HUES6 (cell line): ENCODE results near the gene AIFM2.
"Not testable (repeated sequence)": the region's sequence is repeated elsewhere in the genome, so short reads cannot be mapped to it uniquely, and the experiment has no call there.

Experiments
- H3K27ac ChIP-seq: 2 replicates; pipeline ENCODE4 v1.7.0; 2013; ENCODE audit warnings: low read depth, mild to moderate bottlenecking, low read length, inconsistent platforms
- H3K27me3 ChIP-seq: 2 replicates; pipeline ENCODE4 v1.6.1; 2013; ENCODE audit warnings: low read length; ENCODE audit not compliant: control insufficient read depth, insufficient read depth
- H3K36me3 ChIP-seq: 2 replicates; pipeline ENCODE4 v1.6.1; 2013; ENCODE audit warnings: low read length; ENCODE audit not compliant: control insufficient read depth, insufficient read depth
- H3K4me1 ChIP-seq: 2 replicates; pipeline ENCODE4 v1.6.1; 2013; ENCODE audit warnings: low read length; ENCODE audit not compliant: control insufficient read depth, insufficient read depth
- H3K4me3 ChIP-seq: 2 replicates; pipeline ENCODE4 v1.5.1; 2013; ENCODE audit warnings: low read depth, low read length
- H3K9ac ChIP-seq: one replicate; pipeline ENCODE4 v1.6.1; 2013; ENCODE audit warnings: mild to moderate bottlenecking, low read length
- H3K9me3 ChIP-seq: 2 replicates; pipeline ENCODE4 v1.6.1; 2013; ENCODE audit warnings: low read depth, low read length; ENCODE audit not compliant: control insufficient read depth, insufficient read depth

AIFM2 gene

DNA sequence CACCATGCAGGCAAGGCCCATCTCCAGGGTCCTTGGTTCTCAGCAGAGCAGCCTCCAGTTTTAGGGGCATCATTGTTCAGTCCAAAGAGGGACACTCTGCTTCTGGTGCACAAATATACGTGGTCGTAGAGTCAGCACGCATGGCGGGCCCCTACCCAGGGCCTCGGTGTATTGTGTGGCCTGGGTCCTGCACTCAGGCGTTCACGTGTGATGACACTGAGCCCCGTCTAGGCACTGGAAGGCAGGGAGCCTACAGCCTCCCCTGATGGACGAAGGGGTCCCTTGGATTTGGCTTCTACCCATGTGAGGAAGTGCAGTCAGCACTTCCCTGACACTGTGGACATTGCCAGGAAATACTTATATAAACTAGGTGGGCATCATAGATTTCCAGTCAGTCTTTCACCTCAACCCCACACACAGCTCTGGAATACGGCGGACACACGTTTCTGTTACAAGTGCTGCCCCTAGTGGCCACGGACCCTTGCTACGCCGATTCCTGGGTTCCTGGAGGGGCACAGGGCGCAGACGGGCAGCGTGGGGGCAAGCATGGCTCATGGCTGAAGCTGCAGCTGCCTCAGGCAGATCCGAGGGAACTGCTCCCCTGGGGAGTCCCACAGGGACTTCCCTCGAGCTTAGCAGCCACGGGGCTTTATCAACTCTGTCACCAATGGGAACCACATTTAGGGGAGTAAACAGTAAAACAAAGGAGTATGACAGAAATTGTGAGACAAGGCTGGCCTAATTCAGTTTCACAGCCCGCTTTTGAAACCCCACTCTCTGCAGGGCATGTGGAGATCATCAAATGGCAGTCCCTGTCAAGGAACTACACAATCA, 25.4 kb downstream of the AIFM2 start:
- no peaks in the 10 kb centered on the region for H3K27me3 ChIP-seq
- H3K36me3 ChIP-seq: peaks cover 40% of the 10 kb centered on the region
- H3K4me3 ChIP-seq: no peak overlapping the region
- 0 out of 2 replicates have a peak, but pooled peaks cover 3% of the 10 kb centered on the region for H3K4me1 ChIP-seq
- no peaks in the 10 kb centered on the region for H3K9me3 ChIP-seq
- no peak overlapping the region for H3K27ac ChIP-seq
- H3K9ac ChIP-seq: no peak overlapping the region

- H3K4me3 ChIP-seq: no peak overlapping the region
- peaks cover 54% of the 10 kb centered on the region for H3K36me3 ChIP-seq
- H3K27ac ChIP-seq: no peak overlapping the region
- H3K27me3 ChIP-seq: no peaks in the 10 kb centered on the region
- no peaks in the 10 kb centered on the region for H3K9me3 ChIP-seq
- H3K4me1 ChIP-seq: no peaks in the 10 kb centered on the region
- H3K9ac ChIP-seq: no peak overlapping the region
Measured at GRCh38 chr10:70101668-70102067, 31.0 kb downstream of the AIFM2 start.

GRCh38 chr10:70101068-70101562, 31.5 kb downstream of the AIFM2 start:
- H3K9me3 ChIP-seq, H3K27ac ChIP-seq, H3K9ac ChIP-seq, H3K27me3 ChIP-seq, H3K4me1 ChIP-seq, H3K4me3 ChIP-seq: not testable (repeated sequence)
- H3K36me3 ChIP-seq: peaks cover 56% of the 10 kb centered on the region

DNA sequence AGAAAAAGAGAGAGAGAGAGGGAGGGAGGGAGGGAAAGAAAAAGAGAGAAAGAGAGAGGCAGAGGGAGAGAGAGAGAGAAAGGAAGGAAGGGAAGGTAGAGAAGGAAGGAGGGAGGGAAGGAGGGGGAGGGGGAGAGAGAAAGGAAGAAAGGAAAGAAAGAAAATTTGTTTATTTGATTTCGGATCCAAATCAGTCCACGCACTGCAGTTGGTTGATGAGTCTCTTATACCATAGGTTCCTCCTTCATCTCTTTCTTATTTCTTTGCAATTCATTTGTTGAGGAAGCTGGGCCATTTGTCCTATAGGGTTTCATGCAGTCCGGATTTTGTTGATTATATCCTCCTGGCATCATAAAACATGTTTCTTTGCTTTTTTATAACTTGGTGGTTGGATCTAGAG, 34.4 kb downstream of the AIFM2 start:
- Histone ChIP-seq H3K9ac (no peak overlapping the region), H3K36me3 (peaks cover 75% of the 10 kb centered on the region)

GRCh38 chr10:70097459-70097858, 35.2 kb downstream of the AIFM2 start:
- Histone ChIP-seq H3K4me1 (no peaks in the 10 kb centered on the region), H3K36me3 (peaks cover 83% of the 10 kb centered on the region), H3K4me3 (no peak overlapping the region), H3K9me3 (no peaks in the 10 kb centered on the region), H3K27me3 (no peaks in the 10 kb centered on the region), H3K9ac (no peak overlapping the region), H3K27ac (no peak overlapping the region)

More for the DNA sequence above, 34.4 kb downstream of the AIFM2 start:
- H3K4me3 ChIP-seq: no peak overlapping the region
- H3K27me3 ChIP-seq: no peaks in the 10 kb centered on the region
- H3K4me1 ChIP-seq: no peaks in the 10 kb centered on the region
- H3K9me3 ChIP-seq: no peaks in the 10 kb centered on the region
- H3K27ac ChIP-seq: no peak overlapping the region

DNA sequence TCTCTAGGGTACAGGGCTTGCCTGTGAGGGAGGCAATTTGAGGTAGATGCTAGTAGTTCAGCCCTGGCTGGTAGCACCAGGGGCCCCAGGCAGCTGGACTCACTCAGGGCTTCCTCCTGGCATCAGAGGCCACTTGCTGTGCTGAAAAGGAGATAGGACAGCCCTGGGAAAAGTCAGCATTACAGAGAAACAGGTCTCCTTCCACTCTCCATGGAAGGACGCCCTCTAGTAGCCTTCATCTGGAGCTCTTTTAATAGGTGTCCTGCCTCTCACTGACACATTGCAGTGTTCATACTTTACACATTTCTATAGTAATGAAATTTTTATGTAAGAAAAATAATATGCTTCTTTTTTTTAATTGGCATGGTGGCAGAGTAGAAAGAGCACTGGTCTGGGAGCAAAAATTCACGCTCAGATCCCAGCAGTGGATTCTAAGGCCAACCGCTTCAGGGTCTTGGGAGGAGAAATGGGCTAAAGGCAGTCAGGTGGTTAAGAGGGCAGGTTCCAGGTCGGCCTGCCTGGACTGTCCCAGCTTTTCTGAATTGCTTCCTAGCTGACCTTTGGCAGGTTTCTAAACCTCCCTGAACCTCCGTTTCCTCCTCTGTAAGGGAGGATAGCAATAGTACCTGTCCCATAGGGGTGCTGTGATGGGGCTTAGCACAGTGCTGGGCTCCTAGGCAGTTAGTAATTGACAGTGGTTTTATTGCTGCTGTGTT, 35.8 kb downstream of the AIFM2 start:
- Histone ChIP-seq H3K36me3 (peaks cover 86% of the 10 kb centered on the region), H3K27ac (no peak overlapping the region), H3K27me3 (no peaks in the 10 kb centered on the region), H3K9ac (no peak overlapping the region), H3K4me3 (no peak overlapping the region), H3K4me1 (no peaks in the 10 kb centered on the region), H3K9me3 (no peaks in the 10 kb centered on the region)

GRCh38 chr10:70096016-70096704, 36.5 kb downstream of the AIFM2 start:
- Histone ChIP-seq H3K9me3 (no peaks in the 10 kb centered on the region), H3K36me3 (peaks cover 83% of the 10 kb centered on the region), H3K27me3 (no peaks in the 10 kb centered on the region), H3K4me3 (no peak overlapping the region), H3K9ac (no peak overlapping the region), H3K27ac (no peak overlapping the region), H3K4me1 (no peaks in the 10 kb centered on the region)

DNA sequence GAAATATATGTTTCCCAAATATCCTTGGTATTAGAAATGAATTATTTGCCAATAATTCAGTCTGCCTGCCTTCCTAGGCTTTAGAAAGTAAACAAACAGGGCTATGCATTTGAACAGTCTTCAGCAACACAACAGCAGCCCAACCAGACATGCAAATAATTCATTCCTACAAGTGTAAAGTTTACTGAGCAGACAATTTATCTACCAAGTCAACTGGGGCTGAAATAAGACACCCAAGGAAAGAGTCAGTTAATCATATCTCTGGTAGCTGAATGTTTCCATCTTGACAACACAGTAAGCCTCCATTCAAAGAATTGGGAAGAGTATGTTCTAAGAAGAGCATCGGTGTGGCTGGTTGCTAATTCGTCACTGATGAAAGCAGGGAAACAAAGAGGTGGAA, 38.4 kb downstream of the AIFM2 start:
- H3K4me3 ChIP-seq: no peak overlapping the region
- no peak overlapping the region for H3K27ac ChIP-seq
- H3K9ac ChIP-seq: no peak overlapping the region
- no peaks in the 10 kb centered on the region for H3K4me1 ChIP-seq
- no peaks in the 10 kb centered on the region for H3K27me3 ChIP-seq
- peaks cover 78% of the 10 kb centered on the region for H3K36me3 ChIP-seq
- H3K9me3 ChIP-seq: no peaks in the 10 kb centered on the region

- Histone ChIP-seq H3K4me3 (no peak overlapping the region), H3K4me1 (no peaks in the 10 kb centered on the region), H3K9me3 (no peaks in the 10 kb centered on the region), H3K27me3 (no peaks in the 10 kb centered on the region), H3K36me3 (peaks cover 70% of the 10 kb centered on the region), H3K27ac (no peak overlapping the region), H3K9ac (no peak overlapping the region)
Measured at GRCh38 chr10:70093335-70093944, 39.2 kb downstream of the AIFM2 start.

GRCh38 chr10:70092389-70092718, 40.3 kb downstream of the AIFM2 start:
- H3K27ac ChIP-seq: no peak overlapping the region
- no peaks in the 10 kb centered on the region for H3K27me3 ChIP-seq
- H3K4me3 ChIP-seq: no peak overlapping the region
- H3K9ac ChIP-seq: no peak overlapping the region
- no peaks in the 10 kb centered on the region for H3K4me1 ChIP-seq
- H3K9me3 ChIP-seq: no peaks in the 10 kb centered on the region
- peaks cover 67% of the 10 kb centered on the region for H3K36me3 ChIP-seq
